Kidney glomerular epithelial cell (primary cell): ENCODE results near the gene FASTK.

Experiments
- DNase-seq: peaks from one replicate; lab custom pipeline; 2025; lab: John Stamatoyannopoulos, UW

The FASTK gene

DNA sequence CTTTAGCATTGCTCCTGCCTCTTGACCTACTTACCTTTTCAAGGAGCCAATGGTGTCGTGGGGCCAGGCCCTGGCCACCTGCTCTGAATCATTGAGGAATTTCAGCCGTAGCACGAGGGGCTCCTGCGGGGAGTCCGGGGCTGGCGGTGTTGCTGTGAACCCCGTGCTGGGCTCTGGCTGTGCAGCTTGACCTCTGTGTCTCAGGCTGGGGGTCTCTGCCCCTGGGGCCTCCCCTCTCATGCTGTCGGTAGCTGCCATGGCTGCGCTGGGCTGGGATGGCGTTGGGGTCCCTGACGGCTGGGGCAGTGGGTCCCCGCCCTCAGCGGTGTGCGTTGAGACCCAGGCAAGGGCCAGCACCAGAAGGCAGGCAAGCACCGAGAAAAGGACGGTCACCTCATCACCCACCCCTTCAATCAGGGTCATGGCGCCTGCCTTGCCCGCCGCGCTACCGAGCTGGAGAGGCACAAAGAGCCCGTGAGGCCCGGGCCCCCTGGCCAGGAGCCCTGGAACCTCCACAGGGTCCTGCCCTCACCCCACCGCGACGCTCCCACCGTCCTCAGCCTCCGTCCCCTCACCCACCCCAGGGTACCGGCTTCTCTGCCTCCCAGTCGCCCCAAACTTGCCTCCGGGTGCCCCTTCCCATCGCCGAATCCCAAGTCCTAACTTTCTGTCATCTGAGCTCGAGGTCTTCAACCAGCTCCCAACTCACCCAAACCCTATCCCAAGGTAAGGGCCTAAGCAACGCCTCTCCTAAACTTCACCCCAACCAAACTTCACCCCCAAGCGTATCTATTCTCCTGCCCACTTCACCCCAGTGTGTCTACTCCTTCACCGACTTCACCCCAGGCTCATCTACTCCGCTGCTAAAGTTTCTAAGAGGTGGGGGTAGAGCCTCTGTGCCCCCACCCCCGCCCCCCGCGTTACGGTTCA, 1.8 kb upstream of the FASTK start:
- no peak for DNase-seq

DNA sequence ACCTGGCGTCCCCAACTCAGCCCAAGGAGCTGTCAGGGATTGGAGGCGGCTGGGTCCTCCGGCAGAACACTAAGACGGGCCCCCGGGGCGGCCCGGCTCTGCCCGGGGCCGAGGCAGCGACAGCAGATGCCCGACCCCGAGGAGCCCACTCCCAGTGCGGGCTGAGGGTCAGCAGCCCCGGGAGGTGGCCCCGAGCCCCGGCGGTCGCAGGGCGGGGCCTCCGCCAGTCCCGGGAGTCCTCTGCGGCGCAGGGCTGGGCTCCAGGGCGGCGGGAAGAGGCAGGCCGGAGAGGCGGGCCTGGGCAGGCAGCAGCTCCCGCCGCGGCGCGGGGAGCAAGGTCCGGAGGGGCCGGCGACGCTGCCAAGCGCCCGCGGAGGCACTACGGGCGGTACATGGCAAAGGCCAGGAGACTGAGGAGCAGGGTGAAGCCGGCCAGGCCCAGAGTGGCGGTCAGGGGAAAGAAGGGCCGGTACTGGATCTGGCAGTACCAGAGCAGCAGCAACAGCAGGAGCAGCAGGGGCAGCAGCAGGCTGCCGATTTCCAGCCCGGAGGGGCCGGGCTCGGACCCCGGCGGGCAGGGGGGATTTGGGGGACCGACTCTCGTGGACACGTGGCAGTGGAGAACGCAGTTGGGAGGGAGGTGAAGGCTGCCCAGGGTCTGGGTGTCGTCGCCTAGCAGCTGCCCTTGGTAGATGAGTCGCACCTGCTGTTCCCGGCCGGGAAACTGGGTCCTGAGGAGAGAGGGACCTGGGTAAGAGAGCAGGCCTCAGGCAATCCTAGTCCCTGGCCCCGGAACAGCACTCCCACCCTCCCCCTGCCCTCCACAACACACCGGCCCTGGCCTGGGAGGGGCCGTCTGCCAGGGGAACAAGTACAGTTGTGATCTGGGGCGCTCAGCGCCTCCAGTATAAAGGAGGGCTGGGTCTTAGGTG, 827 bp upstream of the FASTK start:
- DNase-seq, result no peak

DNA sequence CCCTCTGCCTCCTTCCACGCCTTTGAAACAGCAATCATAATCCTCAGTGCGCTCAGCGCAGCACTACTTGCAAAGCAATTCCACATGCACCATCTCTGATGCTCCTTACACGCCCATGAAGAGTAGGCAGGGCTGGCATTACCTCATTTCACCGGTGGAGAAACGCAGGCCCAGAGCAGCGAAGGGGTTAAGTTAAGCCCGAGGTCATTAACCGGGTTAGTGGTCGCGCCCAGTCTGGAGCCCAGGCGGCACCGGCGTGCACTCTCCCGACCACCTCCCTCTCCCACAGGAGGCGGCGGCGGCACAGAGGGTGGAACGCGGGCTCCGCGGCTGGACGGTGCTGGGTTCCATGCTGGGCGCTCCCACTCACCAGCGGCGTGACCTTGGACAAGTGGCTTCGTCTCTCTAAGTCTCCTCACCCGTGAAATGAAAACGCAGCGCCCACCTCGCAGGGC, 515 bp downstream of the FASTK start:
- no peak for DNase-seq

GRCh38 chr7:151079199-151079910, 1.3 kb downstream of the FASTK start:
- no peak for DNase-seq

- no peak for DNase-seq
Measured at GRCh38 chr7:151078233-151079040, 2.2 kb downstream of the FASTK start.

- no peak for DNase-seq
Measured at GRCh38 chr7:151077705-151078232, 2.8 kb downstream of the FASTK start.

DNA sequence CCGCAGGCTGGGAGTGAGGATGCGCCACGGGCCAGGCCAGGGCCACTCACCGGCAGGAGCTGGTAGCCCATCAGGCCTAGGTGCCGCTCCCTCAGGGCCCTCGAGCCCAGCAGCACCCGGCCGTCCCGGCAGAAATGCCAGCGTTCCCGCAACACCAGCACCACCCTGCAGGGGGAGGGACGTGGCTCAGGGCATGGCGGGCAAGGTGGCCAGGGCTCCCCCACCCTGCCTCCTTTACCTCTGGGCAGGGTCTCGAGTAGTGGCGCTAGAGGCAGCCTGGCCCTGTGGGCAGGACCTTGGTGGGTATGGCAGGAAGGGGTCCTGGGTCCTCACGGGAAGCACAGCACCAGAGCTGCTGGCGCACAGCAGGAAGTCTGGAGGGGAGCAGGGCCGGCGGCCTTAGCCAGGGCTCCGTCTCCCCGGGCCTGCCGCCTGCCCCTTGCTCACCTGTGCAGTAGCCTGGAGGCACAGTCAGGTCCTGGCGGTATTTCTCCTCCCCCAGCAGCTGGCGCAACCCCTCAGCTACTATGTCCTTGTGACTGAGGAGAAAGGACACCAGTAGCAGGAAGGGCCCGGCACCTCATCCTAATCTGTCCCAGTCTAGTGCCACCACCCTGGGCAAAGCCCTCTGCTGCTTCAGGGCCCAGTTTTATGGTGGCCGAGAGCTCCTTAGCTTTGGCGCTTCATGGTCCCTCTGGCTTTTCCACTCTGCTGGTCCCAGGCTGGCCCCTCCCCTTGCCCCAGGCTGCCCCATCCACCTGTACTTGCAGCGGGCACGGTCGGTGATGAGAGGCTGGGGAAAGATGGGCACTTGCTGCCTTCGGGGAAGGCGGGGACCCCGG, 3.5 kb downstream of the FASTK start:
- DNase-seq, result no peak

DNA sequence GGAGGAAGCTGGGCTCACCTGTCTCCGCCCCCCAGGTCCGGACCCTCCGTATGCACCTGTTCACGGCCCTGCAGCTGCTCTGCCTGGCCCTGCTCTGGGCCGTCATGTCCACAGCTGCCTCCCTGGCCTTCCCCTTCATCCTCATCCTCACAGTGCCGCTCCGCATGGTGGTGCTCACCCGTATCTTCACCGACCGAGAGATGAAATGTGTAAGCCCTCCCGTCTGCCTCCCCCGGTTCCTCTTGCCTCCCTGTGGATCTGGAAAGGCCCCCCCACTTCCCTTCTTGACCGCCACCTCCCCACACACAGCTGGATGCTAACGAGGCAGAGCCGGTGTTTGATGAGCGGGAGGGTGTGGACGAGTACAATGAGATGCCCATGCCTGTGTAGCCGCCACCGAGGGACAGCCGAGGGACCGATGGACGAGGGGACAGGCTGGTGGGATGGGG, 4.6 kb downstream of the FASTK start:
- no peak for DNase-seq

- DNase-seq, result no peak
Measured at GRCh38 chr7:151075662-151075971, 5.0 kb downstream of the FASTK start.

DNA sequence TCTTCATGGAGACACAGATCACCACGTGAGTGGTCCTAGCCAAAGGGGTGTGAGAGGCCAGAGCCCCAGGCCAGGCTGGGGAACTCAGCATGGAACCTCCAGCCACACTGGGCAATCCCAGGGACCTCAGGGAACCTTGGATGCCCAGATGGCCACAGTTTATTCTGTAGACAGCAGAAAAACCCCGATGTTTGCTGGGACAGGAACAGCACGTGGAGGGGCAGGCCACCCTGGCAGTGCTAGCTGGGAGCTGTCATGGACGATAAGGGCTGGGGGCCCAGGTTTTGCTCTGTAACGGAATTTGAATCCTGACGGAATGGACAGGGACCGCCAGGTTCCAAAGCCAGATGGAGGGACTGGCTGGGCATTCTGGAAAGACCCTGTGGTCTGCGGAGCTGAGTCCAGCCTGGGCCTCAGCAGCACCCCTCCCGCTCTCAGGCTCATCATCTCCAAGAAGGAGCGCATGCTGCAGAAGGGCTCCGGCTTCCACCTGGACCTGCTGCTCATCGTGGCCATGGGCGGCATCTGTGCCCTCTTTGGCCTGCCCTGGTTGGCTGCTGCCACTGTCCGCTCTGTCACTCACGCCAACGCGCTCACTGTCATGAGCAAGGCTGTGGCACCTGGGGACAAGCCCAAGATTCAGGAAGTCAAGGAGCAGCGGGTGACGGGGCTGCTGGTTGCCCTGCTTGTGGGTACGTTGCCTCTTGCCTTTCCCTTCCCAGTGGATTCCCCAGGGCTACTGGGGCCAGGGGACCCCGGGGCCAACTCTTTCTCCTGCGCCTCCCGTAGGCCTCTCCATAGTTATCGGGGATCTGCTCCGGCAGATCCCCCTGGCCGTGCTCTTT, 5.6 kb downstream of the FASTK start:
- no peak for DNase-seq

- DNase-seq, result no peak
Measured at GRCh38 chr7:151073990-151074389, 6.6 kb downstream of the FASTK start.

DNA sequence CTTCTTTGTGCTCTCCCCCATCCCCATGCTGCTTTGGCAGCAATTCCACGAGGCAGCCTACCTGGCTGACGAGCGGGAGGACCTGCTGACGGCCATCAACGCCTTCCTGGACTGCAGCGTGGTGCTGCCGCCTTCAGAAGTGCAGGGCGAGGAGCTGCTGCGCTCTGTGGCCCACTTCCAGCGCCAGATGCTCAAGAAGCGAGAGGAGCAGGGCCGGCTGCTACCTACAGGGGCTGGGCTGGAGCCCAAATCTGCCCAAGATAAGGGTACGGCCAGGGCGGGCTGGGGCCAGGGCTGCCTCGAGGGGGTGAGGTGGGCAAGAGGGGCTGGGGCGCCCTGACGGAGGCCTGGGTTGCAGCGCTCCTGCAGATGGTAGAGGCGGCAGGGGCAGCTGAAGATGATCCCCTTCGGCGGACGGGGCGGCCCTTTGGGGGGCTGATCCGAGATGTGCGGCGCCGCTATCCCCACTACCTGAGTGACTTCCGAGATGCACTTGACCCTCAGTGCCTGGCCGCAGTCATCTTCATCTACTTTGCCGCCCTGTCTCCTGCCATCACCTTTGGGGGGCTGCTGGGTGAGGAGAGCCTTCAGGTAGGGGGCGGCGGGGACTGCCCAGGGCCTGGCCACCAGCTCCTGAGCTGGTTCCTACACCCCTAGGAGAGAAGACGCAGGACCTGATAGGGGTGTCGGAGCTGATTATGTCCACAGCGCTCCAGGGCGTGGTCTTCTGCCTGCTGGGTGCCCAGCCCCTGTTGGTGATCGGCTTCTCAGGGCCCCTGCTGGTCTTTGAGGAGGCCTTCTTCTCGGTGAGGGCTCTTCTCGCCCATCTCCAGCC, 9.4 kb downstream of the FASTK start:
- DNase-seq, result no peak

DNA sequence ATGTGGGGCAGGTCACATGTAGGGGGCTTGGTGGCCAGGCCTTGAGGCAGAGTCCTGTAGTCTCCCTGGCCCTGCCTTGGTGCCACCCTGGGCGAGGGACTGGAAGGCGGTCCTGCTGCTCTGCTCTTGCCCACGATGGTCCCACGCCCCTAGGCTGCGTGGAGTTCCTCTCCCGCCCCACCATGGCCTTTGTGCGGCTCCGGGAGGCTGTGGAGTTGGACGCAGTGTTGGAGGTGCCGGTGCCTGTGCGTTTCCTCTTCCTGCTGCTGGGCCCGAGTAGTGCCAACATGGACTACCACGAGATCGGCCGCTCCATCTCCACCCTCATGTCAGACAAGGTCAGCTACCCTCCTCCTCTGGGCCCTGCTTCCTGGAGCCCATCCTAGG, 10.0 kb downstream of the FASTK start:
- no peak for DNase-seq

DNA sequence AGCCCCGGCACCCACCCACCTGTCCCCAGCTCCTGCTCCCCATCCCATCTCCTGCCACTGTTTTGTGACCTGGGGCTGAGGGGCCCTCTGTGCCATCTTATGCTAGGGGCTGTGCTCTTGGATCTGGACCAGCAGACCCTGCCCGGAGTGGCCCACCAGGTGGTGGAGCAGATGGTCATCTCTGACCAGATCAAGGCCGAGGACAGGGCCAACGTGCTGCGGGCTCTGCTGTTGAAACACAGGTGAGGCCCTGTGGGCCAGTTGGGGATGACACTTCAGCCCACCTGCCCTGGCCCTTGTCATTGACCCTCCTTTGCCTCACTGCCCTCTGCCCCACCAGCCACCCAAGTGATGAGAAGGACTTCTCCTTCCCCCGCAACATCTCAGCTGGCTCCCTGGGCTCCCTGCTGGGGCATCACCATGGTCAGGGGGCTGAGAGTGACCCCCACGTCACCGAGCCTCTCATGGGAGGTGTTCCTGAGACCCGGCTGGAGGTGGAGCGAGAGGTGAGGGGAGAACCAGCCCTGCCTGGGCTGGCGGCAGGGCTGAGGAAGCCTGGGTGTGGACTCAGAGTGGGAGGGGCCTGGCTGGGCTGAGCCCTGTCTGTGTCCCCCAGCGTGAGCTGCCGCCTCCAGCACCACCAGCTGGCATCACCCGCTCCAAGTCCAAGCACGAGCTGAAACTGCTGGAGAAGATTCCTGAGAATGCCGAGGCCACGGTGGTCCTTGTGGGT, 10.6 kb downstream of the FASTK start:
- DNase-seq, result no peak

DNA sequence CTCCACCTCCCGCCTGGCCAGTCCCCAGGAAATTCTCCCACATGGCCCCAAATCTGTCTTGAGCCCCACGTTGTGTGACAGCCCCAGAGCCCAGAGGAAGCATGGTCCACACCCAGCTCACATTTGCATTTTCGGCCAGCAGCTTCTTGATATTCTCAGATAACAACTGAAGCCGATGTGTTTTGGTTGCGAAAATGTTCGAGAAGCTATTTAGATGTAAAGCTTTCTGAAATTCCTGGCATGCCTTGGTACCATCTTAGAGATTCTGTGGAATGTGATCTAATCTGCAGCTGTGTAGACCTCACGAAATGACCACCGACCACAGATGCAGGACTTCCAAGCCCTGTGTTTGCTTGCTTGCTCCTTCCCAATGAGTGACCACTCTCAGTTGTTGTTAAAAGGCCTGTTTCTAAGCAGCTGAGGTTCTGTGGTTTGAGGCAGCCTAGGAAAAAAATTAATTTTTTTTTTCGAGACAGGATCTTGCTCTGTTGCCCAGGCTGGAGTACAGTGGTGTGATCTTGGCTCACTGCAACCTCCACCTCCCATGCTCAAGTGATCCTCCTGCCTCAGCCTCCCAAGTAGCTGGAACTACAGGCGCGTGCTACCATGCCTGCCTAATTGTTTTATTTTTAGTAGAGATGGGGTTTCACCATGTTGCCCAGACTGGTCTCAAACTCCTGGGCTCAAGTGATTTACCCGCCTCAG, 12.4 kb downstream of the FASTK start:
- no peak for DNase-seq

DNA sequence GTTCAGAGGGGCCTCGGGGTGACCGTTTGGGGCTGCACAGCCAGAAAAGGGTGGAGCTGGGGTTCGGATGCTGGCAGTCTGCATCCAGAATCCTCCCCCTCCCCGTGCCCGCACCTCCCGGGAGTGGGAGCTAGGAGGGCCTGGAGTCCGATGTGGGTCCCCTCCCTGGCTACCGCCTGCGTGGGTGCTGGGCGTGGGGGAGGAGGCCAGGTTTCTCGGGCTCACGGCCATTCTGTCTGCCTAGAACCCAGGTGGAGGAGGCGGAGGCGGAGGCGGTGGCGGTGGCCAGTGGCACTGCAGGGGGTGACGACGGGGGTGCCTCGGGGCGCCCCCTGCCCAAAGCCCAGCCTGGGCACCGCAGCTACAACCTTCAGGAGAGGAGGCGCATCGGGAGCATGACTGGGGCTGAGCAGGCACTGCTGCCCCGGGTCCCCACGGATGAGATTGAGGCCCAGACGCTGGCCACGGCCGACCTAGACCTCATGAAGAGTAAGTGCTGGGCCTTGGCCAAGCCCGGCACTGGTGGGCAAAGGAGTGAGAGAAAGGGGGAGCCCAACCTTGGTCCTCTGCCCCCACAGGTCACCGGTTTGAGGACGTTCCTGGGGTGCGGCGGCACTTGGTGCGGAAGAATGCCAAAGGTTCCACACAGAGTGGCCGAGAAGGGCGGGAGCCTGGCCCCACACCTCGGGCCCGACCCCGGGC, 14.2 kb downstream of the FASTK start:
- no peak for DNase-seq
